Medulla oblongata (tissue), 1 donor: Measurements from ENCODE around the gene CADPS.

Experiments used
- DNase-seq: peaks from one replicate; pipeline ENCODE4 v3.0.0-alpha.2; 2015; ENCODE audit errors: extremely low spot score

The CADPS gene

DNA sequence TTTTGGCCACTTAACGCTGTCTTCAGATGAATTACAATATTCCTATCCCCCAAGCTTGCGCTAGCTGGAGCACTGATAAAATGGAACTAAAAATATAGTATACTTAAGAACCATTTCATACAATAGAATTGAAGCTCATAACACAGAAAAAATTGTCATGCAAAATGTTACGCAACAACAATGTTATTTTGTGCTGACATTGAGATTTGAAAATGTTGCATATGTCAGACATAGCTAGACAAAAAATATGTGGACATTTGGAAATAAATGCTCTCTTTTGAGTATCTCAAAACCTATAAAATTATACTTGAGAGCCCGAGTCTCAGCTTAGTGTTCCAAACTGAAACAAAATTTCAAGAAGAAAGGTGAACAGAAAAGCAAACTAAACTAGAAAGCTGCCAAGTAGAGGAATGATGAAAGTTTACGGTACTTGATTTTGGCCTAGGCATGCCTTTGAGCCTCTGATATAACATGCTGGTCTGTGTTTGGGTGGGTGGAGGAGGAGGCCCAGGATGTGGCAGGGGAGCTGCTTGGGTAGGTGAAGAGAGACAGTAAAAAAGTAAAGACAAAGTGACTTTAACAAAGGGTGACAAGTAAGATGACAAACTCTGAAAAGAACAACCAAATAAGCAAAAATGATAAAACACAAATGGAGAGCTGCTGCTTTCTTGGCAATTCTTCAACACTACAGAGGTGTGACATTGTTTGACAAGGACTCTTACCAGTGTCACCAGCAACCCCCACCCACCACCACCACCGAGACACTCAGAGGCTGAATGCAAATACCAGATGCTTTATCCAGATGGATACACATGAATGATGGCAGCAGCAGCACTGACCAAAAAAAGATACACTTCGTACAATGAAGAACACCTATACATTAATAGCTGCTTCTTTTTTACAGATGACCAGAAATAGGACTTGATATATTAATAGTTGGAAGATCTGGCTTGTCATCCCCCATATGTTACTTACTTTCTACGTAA, 372.6 kb downstream of the CADPS start:
- no peak for DNase-seq

DNA sequence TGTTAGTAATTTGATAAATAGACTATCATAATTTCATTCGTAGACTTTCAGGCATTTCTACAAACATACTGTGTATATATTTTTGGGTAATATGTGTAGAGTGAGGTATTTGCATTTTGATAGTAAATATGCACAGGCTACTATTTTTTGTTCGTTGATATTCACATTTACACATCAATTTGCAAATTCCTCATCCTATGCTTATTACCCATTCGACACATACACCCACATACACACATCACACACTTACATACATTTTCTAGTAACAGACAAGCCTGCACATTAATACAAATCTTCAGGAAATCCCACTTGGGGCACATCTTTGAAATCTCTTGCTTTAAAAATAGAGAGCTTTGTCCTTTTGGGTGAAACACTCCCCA, 373.9 kb downstream of the CADPS start:
- DNase-seq, result no peak

DNA sequence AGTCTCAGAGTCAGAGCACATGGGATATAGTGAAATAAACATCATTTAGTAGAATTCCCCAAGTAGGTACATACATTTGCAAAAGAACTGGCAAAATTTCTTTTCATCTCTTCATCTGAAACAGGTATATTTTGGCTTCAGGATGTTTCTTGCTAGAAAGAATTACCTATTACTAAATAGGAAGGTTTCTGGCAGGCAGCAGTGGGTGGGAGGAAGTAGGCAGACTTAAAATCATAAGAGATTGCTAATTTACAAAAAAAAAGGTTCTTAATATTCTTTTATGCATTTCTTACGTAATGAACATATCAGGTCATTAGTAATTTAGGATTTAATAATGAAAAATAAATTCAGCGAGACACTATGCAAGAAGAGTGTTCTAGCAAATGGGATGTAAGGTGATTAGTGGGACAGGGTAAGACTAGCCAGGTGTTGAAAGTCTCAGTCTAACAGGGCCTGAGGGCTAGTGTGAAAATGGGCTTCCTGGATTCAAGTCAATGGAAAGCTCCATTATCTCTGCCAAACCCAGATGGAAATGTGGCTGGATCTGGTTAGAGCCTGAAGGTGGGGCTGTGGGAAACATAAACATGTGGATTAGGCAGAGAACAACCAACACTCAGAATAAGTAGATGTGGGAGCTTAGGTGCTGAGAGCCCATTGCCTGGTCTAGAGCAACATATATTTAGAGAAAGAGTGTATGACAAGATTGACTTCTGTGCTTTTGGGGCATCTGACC, 374.5 kb downstream of the CADPS start:
- DNase-seq, result no peak

DNA sequence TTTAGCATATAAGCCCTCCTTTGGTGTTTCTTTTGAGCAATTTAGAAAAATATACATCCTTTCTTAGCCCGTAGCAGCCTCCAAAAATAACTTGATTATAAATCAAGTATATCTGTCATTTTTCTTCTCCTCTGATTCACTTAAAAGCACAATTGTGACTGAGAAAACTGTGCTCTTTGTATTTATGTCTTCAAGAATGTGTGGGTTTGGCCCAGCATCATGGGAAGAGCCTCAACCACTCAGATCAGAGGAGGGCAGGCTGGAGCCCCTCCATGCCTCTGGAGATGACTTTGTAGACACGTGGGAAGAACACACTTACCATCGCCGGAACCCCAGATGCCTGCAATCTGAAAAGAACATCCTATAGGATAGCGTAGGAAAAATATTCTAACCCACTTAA, 378.1 kb downstream of the CADPS start:
- DNase-seq, result no peak

DNA sequence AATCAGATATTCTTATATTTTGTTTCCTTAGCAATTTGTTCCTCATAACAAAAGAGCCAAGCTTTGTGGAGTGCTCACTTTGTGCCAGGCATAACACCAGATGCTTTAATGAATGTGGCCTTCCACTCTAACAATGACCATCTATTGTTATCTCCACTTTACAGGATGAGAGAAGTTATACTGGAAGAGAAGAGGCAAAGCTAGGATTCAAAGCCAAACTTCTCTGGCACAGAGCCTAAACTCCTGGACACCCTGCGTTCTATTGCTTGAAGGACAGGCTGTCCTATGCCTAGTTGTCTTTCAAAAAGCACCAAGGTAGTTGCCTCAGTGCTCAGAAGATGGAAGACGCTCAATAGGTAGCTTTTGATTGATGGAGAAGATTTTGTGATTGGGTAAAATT, 378.7 kb downstream of the CADPS start:
- DNase-seq, result no peak

DNA sequence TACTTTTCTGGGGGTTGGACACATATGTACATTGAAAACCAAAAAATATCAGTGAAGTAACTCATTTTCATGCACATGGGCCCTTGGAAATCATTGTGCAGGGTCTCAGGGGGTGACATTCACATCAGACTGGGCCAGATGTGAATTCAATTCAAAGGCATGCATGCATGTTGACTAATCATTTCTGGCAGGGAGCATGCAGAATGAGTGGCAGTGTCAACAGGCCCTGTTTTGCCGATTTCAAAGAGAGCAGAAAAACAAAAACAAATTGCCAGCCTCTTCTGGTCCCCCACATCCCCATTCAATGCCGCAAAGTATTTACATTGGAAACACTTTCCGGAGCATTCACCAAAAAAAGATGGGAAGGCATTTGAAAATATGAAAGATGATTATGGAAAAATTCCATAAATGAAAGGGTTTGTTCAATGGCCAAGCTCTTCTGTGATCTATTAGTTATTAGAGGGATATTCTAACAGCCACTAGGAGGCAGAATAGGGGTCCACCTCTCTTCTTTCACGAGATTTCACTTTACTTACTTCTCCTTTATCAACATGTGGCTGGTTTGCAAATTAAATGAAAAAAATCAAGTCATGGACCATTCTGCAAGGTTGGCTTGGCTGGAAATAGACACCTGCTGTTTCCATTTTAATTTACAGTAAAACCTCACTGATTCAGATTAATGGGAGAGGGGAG, 382.0 kb downstream of the CADPS start:
- no peak for DNase-seq

DNA sequence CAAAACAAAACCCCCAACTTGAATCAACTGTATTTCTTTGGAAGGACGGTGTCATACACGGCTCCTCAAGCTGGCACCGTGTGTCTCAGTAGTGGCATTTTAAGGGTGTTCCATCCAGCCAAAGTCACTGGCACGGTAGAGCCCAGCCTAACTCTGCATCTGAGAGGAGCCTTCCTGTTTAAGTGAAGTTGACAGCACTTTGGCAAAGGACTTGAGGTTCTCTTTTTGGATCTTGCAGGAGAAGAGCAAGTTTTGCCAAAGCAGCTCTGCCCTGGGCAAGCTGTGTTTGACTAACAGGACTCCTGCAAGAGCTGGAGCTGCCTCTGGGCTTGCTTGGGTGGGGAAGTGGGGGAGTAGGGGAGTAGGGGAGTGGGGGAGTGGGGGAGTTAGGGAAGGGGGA, 392.3 kb downstream of the CADPS start:
- DNase-seq, result no peak

DNA sequence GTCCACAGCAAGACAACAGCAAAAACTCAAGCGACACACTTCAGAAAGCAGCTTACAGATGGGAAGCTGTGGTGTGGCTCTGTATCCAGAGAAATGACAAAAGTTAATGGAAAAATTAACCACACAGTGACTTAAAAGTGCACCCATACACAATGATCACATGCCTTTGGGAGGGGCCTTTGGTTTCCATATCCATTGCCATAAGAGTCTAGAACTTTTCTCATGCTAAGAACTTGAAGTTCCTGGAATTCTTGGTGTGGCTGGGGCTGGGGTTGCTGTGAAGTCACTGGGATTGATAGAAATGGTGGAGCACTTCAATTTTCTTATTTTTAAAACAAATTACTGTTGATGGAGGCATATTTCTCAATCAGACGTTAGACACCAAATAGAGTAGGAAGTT, 393.3 kb downstream of the CADPS start:
- no peak for DNase-seq

DNA sequence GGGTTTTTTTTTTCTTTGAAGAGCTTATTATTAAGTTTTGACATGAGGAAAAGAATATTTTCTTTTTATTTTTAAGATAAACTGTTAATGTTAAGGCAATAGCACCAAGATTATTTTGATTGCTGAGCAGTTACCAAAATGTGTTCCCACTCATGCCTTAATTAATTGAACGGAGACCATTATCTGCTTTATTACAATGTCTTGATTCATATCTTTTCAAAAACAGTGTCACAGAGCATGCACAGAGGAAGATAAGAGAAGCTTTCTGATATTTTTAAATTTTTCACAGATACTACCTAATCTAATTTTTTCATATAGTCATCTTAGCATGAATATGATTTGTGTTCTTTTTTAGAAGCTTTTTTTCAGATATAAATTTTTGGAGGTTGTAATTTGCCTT, 395.2 kb downstream of the CADPS start:
- no peak for DNase-seq

DNA sequence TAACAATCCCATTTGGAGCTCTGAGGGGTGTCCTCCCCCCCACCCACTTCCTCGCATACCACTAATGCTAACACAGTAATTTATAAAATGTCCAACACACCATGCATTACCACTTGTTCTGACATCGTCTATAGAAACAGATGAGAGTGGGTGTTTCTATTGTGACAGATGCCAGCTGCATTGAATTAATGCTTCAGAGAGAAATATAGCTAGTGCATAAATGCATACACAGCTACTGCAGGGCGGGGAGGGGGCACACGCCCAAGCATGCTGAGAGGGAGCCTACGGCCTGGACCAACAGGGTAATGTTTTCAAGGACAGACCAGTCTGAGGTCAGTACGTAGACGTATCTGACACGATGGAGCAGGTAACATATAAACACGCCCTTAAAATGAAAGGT, 395.9 kb downstream of the CADPS start:
- DNase-seq, result no peak

DNA sequence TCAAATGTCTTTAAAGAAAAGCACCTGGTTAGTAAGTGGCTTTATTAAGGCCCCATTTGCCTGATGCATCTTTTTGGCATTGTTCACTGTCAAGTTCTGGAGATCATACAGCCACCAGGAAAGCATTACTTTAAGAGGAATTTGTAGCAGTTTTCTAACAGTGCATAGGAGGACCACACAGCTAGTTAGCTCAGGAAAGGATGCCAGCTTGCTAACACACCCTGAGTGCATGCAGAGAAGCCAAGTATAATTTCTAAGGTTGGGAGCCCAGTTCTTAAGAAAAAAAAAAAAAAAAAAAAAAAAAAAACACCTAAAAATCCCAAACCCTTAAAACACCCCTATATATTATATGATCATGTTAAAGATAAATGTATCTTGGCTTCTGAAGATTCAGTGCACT, 399.9 kb downstream of the CADPS start:
- no peak for DNase-seq

DNA sequence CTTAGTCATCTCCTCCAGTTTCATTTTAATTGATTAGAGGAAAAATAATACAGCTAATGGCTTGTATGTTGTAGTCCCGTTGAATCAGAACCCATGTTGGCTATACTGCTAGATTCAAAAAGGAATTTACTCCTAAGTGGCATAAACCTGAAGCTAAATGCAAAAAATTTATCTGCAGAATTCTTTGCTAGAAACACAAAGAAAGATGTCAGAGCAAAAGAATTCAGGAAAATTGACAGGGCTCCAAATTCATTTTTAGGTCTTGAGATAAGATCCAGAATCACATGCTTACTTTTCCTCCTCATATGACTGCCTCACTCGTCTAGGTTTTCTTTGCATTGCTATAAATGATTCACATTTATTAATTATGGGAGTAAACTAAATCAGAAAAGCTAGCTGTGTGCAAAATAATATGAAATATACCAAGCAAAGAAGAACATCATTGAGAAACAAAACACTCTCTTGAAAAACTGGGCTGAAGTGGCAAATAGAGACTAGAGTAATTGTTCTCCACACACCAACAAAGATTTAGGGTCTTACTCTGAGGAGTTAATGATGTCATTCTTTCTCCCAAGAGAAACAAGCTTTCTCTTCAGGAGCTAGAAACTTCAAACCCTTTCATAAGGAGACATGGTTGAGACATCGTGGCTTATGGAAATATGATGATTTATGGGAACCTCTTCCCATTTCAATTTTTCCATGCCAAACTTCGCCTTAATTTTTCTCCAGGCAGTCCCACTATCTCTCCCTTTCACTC, 407.1 kb downstream of the CADPS start:
- no peak for DNase-seq

DNA sequence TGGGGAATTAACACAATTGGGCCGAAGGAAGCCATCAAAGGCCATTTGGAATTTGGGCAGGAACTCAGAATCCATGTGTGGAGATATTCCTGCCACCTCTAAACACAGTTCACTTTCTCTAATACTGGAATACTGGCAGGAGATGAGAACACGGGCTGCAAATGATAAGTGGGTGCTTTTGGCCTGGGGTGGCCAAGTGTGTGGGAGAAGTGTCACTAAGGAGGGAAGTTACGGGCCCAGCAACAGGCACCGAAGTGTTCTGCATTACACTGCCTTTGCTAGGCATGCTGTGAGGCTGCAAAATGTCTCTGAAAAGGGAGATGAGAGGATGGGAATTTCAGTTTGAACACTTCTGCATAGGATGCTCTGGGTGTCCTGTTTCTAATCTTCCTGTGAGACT, 412.4 kb downstream of the CADPS start:
- no peak for DNase-seq

DNA sequence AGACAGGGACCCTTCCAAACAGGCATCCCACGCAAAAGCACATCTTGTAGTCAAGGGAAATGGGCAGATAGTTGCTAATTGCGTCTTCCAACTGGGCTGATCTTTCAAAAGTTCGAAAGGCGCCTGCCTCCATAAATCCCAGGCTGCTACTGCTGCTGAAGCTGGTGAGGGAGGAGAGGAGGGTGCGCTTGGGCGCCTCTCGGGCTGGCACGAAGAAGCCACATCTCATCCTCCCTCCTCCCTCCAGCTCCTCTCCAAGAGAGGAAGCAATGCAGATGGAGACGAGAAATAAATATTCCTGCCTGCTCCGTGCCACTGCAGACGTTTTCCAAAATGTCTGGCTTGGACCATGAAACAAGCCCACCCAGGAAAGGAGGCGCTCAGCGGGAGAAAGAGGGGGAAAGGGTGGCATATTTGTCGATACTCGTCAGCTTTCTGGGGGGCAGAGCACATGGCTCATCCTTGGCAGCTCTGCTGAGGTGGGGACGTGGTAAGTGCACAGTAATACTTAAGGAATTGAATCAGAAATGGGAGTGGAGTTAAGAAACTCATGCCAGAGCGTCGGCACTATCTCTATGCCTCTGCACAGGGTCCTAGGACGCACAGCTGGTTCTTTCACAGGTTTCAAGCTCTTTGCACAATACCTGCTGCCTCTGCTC, 413.0 kb downstream of the CADPS start:
- DNase-seq, result no peak

DNA sequence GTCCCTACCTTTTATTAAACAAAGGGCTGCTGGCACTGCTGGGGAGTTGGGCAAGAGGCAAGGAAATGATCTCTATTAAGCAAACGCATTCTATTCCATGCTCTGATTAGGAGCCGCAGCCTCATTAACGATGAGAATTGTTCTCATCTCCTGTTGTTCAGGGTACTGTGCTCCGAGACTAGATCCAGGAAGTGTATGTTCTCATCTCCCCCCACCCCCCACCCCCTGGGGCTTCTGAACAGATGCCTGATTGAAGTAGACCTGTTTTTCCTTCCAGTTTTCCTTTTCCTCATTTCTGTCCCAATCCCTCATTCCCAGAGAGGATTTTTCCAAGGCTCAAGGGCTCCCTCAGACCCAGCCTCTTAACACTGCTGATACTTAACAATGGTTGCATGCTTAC, 420.3 kb downstream of the CADPS start:
- no peak for DNase-seq

DNA sequence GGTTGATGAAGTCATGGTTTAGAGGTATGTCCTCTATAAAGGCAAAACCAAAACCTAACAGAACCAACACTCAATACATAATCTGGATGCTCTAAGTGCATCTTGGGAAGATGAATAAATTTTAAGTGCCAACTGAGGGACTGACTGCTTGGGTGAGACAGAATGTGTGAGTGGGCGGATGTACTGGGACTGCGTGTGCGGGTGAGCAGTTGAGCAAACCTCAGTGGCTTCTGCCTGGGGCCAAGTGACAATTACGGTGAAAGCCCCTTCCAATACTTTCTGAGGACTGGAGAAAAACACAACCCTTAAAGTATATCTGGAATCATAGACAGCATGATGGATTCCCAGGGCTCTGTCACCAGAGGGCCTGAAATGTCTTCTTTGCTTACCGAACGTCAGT, 421.8 kb downstream of the CADPS start:
- no peak for DNase-seq

DNA sequence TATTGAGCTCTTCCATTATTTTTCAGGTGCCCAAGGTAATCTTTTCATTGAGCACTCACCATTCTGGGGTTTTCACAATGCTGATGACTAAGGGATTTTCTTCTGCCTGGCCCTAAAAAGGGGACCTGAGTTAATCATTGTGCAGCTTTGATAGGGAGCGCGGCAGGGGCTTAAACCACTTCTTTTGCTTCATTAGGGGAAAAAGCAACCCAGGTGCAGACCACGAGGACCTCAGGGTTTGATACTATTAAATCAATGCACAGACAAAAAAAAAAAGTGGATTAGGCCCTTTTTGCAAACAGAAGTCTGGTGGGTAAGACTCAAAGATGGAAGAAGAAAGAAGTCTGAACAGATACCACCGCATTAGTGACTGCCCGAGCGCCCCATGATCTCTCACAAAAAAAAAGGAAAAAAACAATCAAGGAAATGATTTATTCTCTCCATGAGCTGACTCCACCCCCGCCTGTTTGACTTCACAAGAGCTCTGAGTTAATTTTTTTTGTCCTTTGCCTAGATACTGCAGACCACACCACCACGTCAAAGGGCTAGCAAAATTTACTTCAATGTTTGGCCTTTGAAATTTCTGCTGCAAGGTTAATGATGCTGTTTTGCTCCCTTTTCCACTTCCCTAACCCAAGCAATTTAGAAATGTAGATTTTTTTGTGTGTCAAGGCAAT, 423.9 kb downstream of the CADPS start:
- no peak for DNase-seq

DNA sequence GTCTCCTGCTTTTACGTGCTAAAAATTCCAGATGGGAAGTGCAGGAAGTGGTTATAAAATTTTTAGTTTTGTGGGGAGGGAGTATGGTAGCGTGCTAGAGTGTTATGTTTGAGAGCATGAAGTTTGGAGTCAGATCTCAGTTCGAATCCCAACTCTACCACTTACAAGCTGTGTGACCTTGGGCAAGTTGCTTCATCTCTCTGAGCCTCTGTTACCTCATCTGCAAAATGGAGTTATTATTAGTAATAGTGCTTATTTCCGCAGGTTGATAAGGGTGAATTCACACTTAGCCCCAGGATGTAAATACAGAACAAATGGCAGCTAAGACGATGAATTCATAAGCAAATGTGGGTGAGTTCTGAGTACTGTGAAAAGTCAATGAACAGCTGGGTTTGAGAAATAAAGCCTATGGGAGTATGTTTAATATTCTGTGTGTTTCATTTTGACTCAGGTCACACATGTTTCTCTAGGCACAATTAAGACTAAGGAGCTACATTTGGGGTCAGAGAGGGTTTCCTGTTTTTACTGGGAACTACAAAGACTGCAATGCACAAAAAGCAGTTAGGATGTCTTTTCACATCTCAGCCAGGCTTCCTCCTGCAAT, 428.8 kb downstream of the CADPS start:
- DNase-seq, result no peak

DNA sequence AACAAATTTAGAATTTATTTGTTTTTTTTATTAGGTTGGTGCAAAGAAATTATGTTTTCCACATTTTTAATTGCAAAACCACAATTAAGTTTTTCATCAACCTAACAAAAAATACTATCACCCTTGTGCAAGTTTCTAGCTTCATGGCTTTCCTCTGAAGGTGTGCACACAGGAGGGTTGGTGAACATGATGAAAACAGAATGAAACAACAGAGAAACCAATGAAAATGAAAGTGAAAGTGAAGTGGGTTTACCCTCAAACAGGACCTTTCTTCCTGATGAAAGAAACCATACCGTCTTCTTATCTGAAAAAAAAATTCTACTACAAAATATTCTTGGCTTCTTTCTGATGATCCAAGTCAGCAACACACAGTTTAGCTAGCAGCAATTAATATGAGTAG, 429.9 kb downstream of the CADPS start:
- DNase-seq, result peak; percentile 11

DNA sequence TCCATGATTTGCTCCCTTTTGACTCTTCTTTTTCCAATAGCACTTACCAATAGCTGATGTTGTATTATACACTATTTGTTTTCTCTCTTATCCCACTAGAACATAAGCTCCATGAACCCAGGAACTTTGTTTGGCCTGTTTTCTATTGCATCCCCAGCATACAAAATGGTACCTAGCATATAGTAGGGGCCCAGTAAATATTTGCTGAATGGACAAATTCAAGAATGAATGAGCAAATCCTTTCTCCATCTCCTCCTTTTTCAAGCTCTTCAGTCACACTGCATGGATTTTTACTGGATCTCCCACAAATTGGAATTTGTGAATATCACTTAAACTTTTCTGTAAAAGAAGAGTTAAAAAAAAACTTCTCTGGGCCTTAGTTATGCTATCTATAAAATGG, 435.2 kb downstream of the CADPS start:
- DNase-seq, result no peak
